Measurements from ENCODE around the gene PES1.
A peak's percentile ranks its signal among the peaks of the same experiment; 100 is the strongest.
"Not testable (repeated sequence)": the region's sequence is repeated elsewhere in the genome, so short reads cannot be mapped to it uniquely, and the experiment has no call there.

PES1 gene

GRCh38 chr22:30591588-30592359 is at the start of gene PES1:
Gene PES1 (minus strand): TSS chr22:30591910. CDS start chr22:30591833, 77 bp downstream.
- peak; percentile 70 for DNase-seq

- DNase-seq: no peak
Observed at GRCh38 chr22:30640839-30641430, 49.2 kb upstream of the PES1 start.

- no peak for DNase-seq
Observed at GRCh38 chr22:30640361-30640760, 48.7 kb upstream of the PES1 start.

- DNase-seq: no peak
Observed at GRCh38 chr22:30637701-30638114, 46.0 kb upstream of the PES1 start.

GRCh38 chr22:30636226-30637077 is 44.7 kb upstream of the PES1 start:
- DNase-seq: peak; percentile 49

- peak; percentile 88 for DNase-seq
Observed at GRCh38 chr22:30635273-30636225, 43.8 kb upstream of the PES1 start, which contains the start of gene SLC35E4. Gene SLC35E4 (plus strand): TSS chr22:30635781. CDS start chr22:30636451, 670 bp downstream.

GRCh38 chr22:30634471-30635233 is 42.9 kb upstream of the PES1 start:
- DNase-seq: peak; percentile 94

- not testable (repeated sequence) for DNase-seq
Observed at GRCh38 chr22:30631469-30631868, 39.8 kb upstream of the PES1 start.

- no peak for DNase-seq
Observed at GRCh38 chr22:30628491-30628890, 36.8 kb upstream of the PES1 start.

GRCh38 chr22:30627471-30627870 is 35.8 kb upstream of the PES1 start:
- DNase-seq: no peak

GRCh38 chr22:30626413-30626812 is 34.7 kb upstream of the PES1 start:
- DNase-seq: peak; percentile 13

GRCh38 chr22:30619909-30620308 is 28.2 kb upstream of the PES1 start:
- DNase-seq: not testable (repeated sequence)

- DNase-seq: no peak
Observed at GRCh38 chr22:30617819-30618218, 26.1 kb upstream of the PES1 start.

- no peak for DNase-seq
Observed at GRCh38 chr22:30615543-30615954, 23.8 kb upstream of the PES1 start.

- DNase-seq: no peak
Observed at GRCh38 chr22:30614879-30615278, 23.2 kb upstream of the PES1 start.

GRCh38 chr22:30614268-30614667 is 22.6 kb upstream of the PES1 start:
- no peak for DNase-seq

GRCh38 chr22:30612789-30613188 is 21.1 kb upstream of the PES1 start:
- no peak for DNase-seq

- no peak for DNase-seq
Observed at GRCh38 chr22:30611197-30611596, 19.5 kb upstream of the PES1 start.

GRCh38 chr22:30610299-30610698 is 18.6 kb upstream of the PES1 start:
- no peak for DNase-seq

GRCh38 chr22:30609260-30610185 is 17.8 kb upstream of the PES1 start:
- no peak for DNase-seq

All from 8988T (cell line).